ENCODE data around the gene SLC43A3.

DNA sequence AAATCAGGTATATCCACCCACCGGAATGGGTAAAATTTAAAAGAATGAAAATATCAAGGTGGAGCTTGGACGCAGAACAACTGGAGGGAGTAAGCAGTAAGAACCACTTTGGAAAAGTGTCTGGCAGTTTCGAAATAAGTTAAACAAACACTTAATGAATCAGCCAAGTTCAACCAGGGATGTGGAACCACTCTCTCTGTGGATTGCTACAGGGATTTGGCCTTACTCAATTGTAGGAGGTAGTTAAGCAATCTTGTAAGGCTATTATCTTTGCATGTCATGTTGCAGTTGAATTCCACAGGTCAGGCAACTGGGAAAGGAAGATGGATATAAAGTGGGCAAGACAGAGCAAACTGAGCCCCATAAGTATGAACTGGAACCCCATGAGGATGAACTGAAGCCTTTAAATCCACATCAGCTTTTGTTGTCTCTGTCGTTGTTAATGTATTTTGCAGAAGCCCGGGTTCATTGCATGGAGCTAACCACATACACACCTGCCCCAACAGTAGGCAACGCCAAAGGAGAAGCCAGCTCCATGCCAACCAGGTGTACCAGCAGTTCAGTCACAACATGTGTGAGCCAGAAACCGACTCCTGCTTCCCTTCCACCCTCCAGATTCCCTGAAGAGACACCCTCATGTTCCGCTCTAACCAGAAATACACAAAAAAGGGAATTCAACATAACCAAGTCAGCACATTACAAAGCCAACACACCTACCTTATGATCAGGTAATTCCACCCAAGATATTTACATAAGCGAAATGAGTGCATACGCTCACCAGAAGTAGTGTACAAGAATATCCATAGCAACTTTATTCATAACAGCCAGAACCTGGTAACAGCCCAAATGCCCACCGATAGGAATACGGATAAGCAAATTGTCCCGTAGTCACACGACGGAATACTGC is 8.0 kb upstream of the SLC43A3 start:
- TF ChIP-seq, protein P1, sequence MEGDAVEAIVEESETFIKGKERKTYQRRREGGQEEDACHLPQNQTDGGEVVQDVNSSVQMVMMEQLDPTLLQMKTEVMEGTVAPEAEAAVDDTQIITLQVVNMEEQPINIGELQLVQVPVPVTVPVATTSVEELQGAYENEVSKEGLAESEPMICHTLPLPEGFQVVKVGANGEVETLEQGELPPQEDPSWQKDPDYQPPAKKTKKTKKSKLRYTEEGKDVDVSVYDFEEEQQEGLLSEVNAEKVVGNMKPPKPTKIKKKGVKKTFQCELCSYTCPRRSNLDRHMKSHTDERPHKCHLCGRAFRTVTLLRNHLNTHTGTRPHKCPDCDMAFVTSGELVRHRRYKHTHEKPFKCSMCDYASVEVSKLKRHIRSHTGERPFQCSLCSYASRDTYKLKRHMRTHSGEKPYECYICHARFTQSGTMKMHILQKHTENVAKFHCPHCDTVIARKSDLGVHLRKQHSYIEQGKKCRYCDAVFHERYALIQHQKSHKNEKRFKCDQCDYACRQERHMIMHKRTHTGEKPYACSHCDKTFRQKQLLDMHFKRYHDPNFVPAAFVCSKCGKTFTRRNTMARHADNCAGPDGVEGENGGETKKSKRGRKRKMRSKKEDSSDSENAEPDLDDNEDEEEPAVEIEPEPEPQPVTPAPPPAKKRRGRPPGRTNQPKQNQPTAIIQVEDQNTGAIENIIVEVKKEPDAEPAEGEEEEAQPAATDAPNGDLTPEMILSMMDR (IDR thresholded peaks at IDR 0.05), result no peak
- peak in 2 of 3 donors; percentile 65 to 83 for TF ChIP-seq POLR2AphosphoS5 (IDR thresholded peaks at IDR 0.05)
- TF ChIP-seq POLR2A (IDR thresholded peaks at IDR 0.05), result no peak
